A549 (cell line): ENCODE measurements around the gene KCND3. TPM values are rescaled to one million over a fixed set of nuclear protein-coding genes. Genes with fewer than 3 reads are reported as not detected.

Experiments
- ATAC-seq, 2 experiments: fragments of 200-7000 bp in 1 of 2; fragments of >200 bp in 1 of 2; cut with Nextera tagmentation in 1 of 2; cut with Tn5 transposase in 1 of 2; 3 replicates each; pipeline versions ENCODE4 v1.8.0 to v1.9.1; 2018 to 2020; ENCODE audit warnings: mild to moderate bottlenecking in 1 of 2, moderate library complexity in 1 of 2
- CTCF ChIA-PET: fragments of 300-600 bp; sonication (Branson Sonifier 250); formaldehyde crosslinking; extraction: SDS; loops from one replicate; lab custom pipeline; 2021; ENCODE audit warnings: antibody characterized with exemption, inconsistent platforms; lab: Yijun Ruan, JAX
- POLR2A ChIA-PET: fragments of 350-600 bp; formaldehyde crosslinking; extraction: SDS; loops from one replicate; lab custom pipeline; 2021; ENCODE audit warnings: antibody characterized with exemption, inconsistent platforms; lab: Yijun Ruan, JAX
- DNase-seq, 2 experiments: peaks; one replicate each; pipeline versions ENCODE4 v3.0.0 to v3.0.0-alpha.2; 2011 to 2016; ENCODE audit warnings: low read depth in 1 of 2, low spot score in 1 of 2
- FAIRE-seq: peaks from 2 replicates; lab custom pipeline; 2011; peaks lifted over from hg19 to GRCh38; lab: Jason Lieb, UNC
- H3K27ac ChIP-seq, 2 experiments: fragments of >200 bp; sonication (Bioruptor Twin); formaldehyde crosslinking; 3 replicates each; pipeline ENCODE4 v1.5.1; 2016 to 2017
- H3K4me1 ChIP-seq: fragments of >200 bp; sonication (Bioruptor Twin); formaldehyde crosslinking; 3 replicates; pipeline ENCODE4 v1.6.1; 2016
- H3K4me2 ChIP-seq: fragments of >200 bp; sonication (Bioruptor Twin); formaldehyde crosslinking; 3 replicates; pipeline ENCODE4 v1.6.1; 2016
- H3K4me3 ChIP-seq: fragments of >200 bp; sonication (Bioruptor Twin); formaldehyde crosslinking; 3 replicates; pipeline ENCODE4 v1.5.1; 2016
- H3K9me3 ChIP-seq: fragments of >200 bp; sonication (Bioruptor Twin); formaldehyde crosslinking; 3 replicates; pipeline ENCODE4 v1.6.1; 2016
- BCL3 ChIP-seq: fragments of >200 bp; sonication (Bioruptor Twin); formaldehyde crosslinking; IDR thresholded peaks from 3 replicates; pipeline ENCODE4 v1.6.1; 2016
- CHD4 ChIP-seq: fragments of 200-600 bp; sonication (generic); IDR thresholded peaks from 2 replicates; pipeline ENCODE4 v1.6.1; 2016; ENCODE audit warnings: antibody characterized with exemption, mild to moderate bottlenecking, borderline replicate concordance
- CTCF ChIP-seq: fragments of >200 bp; sonication (Bioruptor Twin); formaldehyde crosslinking; IDR thresholded peaks from 3 replicates; pipeline ENCODE4 v1.5.1; 2016
- E2F6 ChIP-seq: IDR thresholded peaks from 2 replicates; pipeline ENCODE4 v1.6.1; 2012; ENCODE audit warnings: low read depth, borderline replicate concordance
- ELK1 ChIP-seq: fragments of 150-350 bp; IDR thresholded peaks from 2 replicates; pipeline ENCODE4 v1.6.1; 2014; ENCODE audit warnings: low read depth, mild to moderate bottlenecking, low read length
- EP300 ChIP-seq, 2 experiments: fragments of >200 bp; sonication (Bioruptor Twin); formaldehyde crosslinking; IDR thresholded peaks; 2 replicates in 1 of 2; 3 replicates in 1 of 2; pipeline ENCODE4 v1.6.1; 2016 to 2017
- ESRRA ChIP-seq: fragments of 150-350 bp; IDR thresholded peaks from 2 replicates; pipeline ENCODE4 v1.6.1; 2014; ENCODE audit warnings: mild to moderate bottlenecking, low read length, borderline replicate concordance
- FOSL2 ChIP-seq, 2 experiments: fragments of 450-650 bp in 1 of 2; fragments of >200 bp in 1 of 2; sonication (Bioruptor Twin) in 1 of 2; formaldehyde crosslinking; IDR thresholded peaks; 2 replicates each; pipeline versions ENCODE4 v1.5.0 to v1.6.1; 2016 to 2020; ENCODE audit warnings: mild to moderate bottlenecking in 1 of 2, moderate library complexity in 1 of 2
- GATA3 ChIP-seq: IDR thresholded peaks from 2 replicates; pipeline ENCODE4 v1.6.1; 2012; ENCODE audit warnings: borderline replicate concordance
- HMGXB4 ChIP-seq: fragments of 250-450 bp; sonication (Bioruptor Pico); IDR thresholded peaks from 2 replicates; pipeline ENCODE4 v1.5.0; 2021; ENCODE audit warnings: mild to moderate bottlenecking, moderate library complexity, borderline replicate concordance
- KDM1A ChIP-seq: fragments of 200-600 bp; sonication (generic); IDR thresholded peaks from 2 replicates; pipeline ENCODE4 v1.6.1; 2016; ENCODE audit warnings: low read depth, mild to moderate bottlenecking
- MAFK ChIP-seq: fragments of 450-650 bp; IDR thresholded peaks from 2 replicates; pipeline ENCODE4 v1.6.1; 2014; ENCODE audit not compliant: partially characterized antibody
- MYC ChIP-seq: IDR thresholded peaks from 2 replicates; pipeline ENCODE4 v1.6.1; 2012; ENCODE audit warnings: mild to moderate bottlenecking, inconsistent platforms, low read length, improper control_type of control experiment, borderline replicate concordance
- NFE2L2 ChIP-seq: fragments of 150-350 bp; conservative IDR thresholded peaks from 2 replicates; pipeline ENCODE4 v1.6.1; 2014; ENCODE audit warnings: low read length
- RARB ChIP-seq: fragments of 250-450 bp; sonication (Bioruptor Pico); IDR thresholded peaks from 2 replicates; pipeline ENCODE4 v1.8.0; 2021; ENCODE audit warnings: mild to moderate bottlenecking, moderate library complexity
- REST ChIP-seq: fragments of 200-600 bp; sonication (generic); IDR thresholded peaks from 2 replicates; pipeline ENCODE4 v1.6.1; 2016; ENCODE audit warnings: antibody characterized with exemption, mild to moderate bottlenecking, moderate library complexity
- RNF2 ChIP-seq: fragments of 200-600 bp; sonication (generic); IDR thresholded peaks from 2 replicates; pipeline ENCODE4 v1.6.1; 2016; ENCODE audit warnings: low read depth, mild to moderate bottlenecking, antibody characterized with exemption, moderate library complexity, borderline replicate concordance
- SMC3 ChIP-seq: fragments of >200 bp; sonication (Bioruptor Twin); formaldehyde crosslinking; IDR thresholded peaks from 3 replicates; pipeline ENCODE4 v1.6.1; 2018; ENCODE audit warnings: inconsistent platforms
- ZC3H11A ChIP-seq: fragments of 450-650 bp; IDR thresholded peaks from 2 replicates; pipeline ENCODE4 v1.6.1; 2014; ENCODE audit warnings: antibody characterized with exemption, mild to moderate bottlenecking
- ZNF302 ChIP-seq: fragments of 250-450 bp; sonication (Bioruptor Pico); IDR thresholded peaks from 2 replicates; pipeline ENCODE4 v1.9.0; 2021; ENCODE audit warnings: inconsistent platforms, mild to moderate bottlenecking, moderate library complexity
- WGBS: methylation state at CpG from one replicate; pipeline ENCODE4 v1.1.6; 2017; ENCODE audit errors: missing lambda C conversion rate; 5-methylcytosine and 5-hydroxymethylcytosine counted together
- polyA plus RNA-seq, 4 experiments: library from polyadenylated mRNA; depleted of rRNA in 3 of 4; stranded (reverse); fragments of >200 nt; fragmentation: RNase III in 1 of 4; extraction: RNeasy Plus Mini Kit Qiagen cat#74134 plus additional on column Dnase treatment in 1 of 4; gene quantifications; 2 replicates in 3 of 4; 3 replicates in 1 of 4; pipeline ENCODE4 v1.2.3, GENCODE V29; 2011 to 2017
- TF ChIP-seq, protein P1 (sequence below): fragments of 450-650 bp; IDR thresholded peaks from 2 replicates; pipeline ENCODE4 v1.6.1; 2014; ENCODE audit warnings: antibody characterized with exemption

Gene KCND3
- polyA plus RNA-seq, 2 of the 4 experiments (the other 2 are of a cell fraction) = not detected

DNA sequence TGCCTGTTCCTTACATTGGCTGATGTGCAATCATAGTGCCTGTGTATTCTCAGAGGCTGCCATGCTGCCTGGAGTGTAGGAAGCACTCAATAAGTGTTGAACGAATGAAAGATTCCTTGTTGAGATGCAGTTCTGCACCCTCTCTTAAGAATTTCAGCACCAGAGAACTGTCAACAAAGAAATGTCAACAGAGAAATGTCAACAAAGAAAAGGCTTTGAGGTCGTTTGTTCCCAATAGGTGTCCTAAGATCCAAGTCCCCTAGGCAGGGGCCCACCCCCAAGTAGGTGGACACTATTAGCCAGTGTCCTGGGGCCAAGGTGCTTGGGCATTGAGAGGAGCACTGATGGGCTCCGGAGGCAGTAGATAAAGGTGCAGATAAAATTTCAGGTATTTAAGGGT is 12.6 kb downstream of the KCND3 start (continued):
- TF ChIP-seq REST (no peak), MYC (no peak), EP300 (IDR thresholded peaks at IDR 0.05) (no peak)

GRCh38 chr1:111976332-111976731 is 13.1 kb downstream of the KCND3 start:
- H3K4me3 ChIP-seq = no peak overlapping the region
- DNase-seq (no peak), FAIRE-seq (no peak), ATAC-seq (no peak)
- ChIA-PET CTCF (no interaction called here), POLR2A (no interaction called here)
- H3K4me2 ChIP-seq = no peak overlapping the region
- no peak overlapping the region for H3K27ac ChIP-seq
- TF ChIP-seq GATA3 = no peak
- TF ChIP-seq SMC3 = no peak
- TF ChIP-seq BCL3 = no peak
- no peak for TF ChIP-seq RARB (CRISPR knock-in tag)
- no peak for TF ChIP-seq MAFK
- no peak for TF ChIP-seq E2F6
- no peak for TF ChIP-seq ESRRA
- TF ChIP-seq, protein P1, sequence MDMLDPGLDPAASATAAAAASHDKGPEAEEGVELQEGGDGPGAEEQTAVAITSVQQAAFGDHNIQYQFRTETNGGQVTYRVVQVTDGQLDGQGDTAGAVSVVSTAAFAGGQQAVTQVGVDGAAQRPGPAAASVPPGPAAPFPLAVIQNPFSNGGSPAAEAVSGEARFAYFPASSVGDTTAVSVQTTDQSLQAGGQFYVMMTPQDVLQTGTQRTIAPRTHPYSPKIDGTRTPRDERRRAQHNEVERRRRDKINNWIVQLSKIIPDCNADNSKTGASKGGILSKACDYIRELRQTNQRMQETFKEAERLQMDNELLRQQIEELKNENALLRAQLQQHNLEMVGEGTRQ = no peak
- TF ChIP-seq ZC3H11A = no peak
- TF ChIP-seq HMGXB4 = no peak
- TF ChIP-seq ZNF302 (CRISPR knock-in tag) = no peak
- TF ChIP-seq CHD4 = no peak
- 3% methylated on average over 5 of the region's 5 CpGs for WGBS
- H3K4me1 ChIP-seq = no peaks in the 10 kb centered on the region
- no peaks in the 10 kb centered on the region for H3K9me3 ChIP-seq

- Histone ChIP-seq H3K9me3 (no peaks in the 10 kb centered on the region), H3K4me1 (no peaks in the 10 kb centered on the region), H3K4me2 (no peak overlapping the region), H3K27ac (no peak overlapping the region), H3K4me3 (no peak overlapping the region)
- POLR2A ChIA-PET = no interaction called here
- ATAC-seq (no peak), DNase-seq (no peak), FAIRE-seq (no peak)
- 2% methylated on average over 3 of the region's 3 CpGs for WGBS
- CTCF ChIA-PET = interaction anchor here (1.1 kb wide), 1 partner anchor 14 kb away, joined by 4 read pairs; no protein-coding TSS in a partner anchor
- TF ChIP-seq CTCF = no peak
- TF ChIP-seq RNF2 = no peak
- TF ChIP-seq ESRRA = no peak
- no peak for TF ChIP-seq RARB (CRISPR knock-in tag)
- TF ChIP-seq NFE2L2 = no peak
- TF ChIP-seq E2F6 = no peak
- no peak for TF ChIP-seq ELK1
- no peak for TF ChIP-seq KDM1A
- no peak for TF ChIP-seq FOSL2 (IDR thresholded peaks at IDR 0.05)
- no peak for TF ChIP-seq FOSL2 (CRISPR knock-in tag; IDR thresholded peaks at IDR 0.05)
- TF ChIP-seq EP300 (IDR thresholded peaks at IDR 0.05) = no peak
These were observed 16.2 kb downstream of the KCND3 start for GRCh38 chr1:111973150-111973790.
